Kidney (tissue), 14 donors: Measurements from ENCODE around the gene TSC2. TPM values are rescaled to one million over a fixed set of nuclear protein-coding genes. Genes with fewer than 3 reads are reported as not detected.
A peak's percentile ranks its signal among the peaks of the same experiment; 100 is the strongest.

ENCODE experiments used
- DNase-seq, 5 donors: peaks; one replicate each; pipeline ENCODE4 v3.0.0-alpha.2; 2013 to 2020
- FAIRE-seq: peaks from 2 replicates; lab custom pipeline; 2012; peaks lifted over from hg19 to GRCh38; lab: Jason Lieb, UNC
- H3K27ac ChIP-seq, 2 donors: one replicate each; pipeline ENCODE4 v1.7.0; 2013; ENCODE audit warnings: low read depth in 2 of 2, low read length in 2 of 2, inconsistent platforms in 1 of 2
- H3K27me3 ChIP-seq: one replicate; pipeline ENCODE4 v1.7.1; 2013; ENCODE audit warnings: low read length, inconsistent platforms; ENCODE audit not compliant: control insufficient read depth, insufficient read depth
- H3K36me3 ChIP-seq, 3 donors: one replicate each; pipeline versions ENCODE4 v1.7.0 to v1.7.1; 2013; ENCODE audit warnings: low read length in 3 of 3, control low read depth in 1 of 3, inconsistent platforms in 1 of 3; ENCODE audit not compliant: insufficient read depth in 3 of 3, control insufficient read depth in 2 of 3
- H3K4me1 ChIP-seq, 3 donors: one replicate each; pipeline versions ENCODE4 v1.7.0 to v1.7.1; 2013; ENCODE audit warnings: low read length in 3 of 3, inconsistent platforms in 1 of 3, low read depth in 1 of 3; ENCODE audit not compliant: control insufficient read depth in 2 of 3, insufficient read depth in 2 of 3
- H3K4me3 ChIP-seq, 3 donors: one replicate each; pipeline versions ENCODE4 v1.7.0 to v1.8.1; 2013; ENCODE audit warnings: low read length in 3 of 3, control low read depth in 1 of 3, inconsistent platforms in 1 of 3
- H3K9ac ChIP-seq, 3 donors: one replicate each; pipeline versions ENCODE4 v1.7.0 to v1.7.1; 2013; ENCODE audit warnings: low read length in 3 of 3, control low read depth in 1 of 3, inconsistent platforms in 1 of 3
- H3K9me3 ChIP-seq, 3 donors: one replicate each; pipeline versions ENCODE4 v1.7.0 to v1.7.1; 2013; ENCODE audit warnings: low read length in 3 of 3, control low read depth in 1 of 3, inconsistent platforms in 1 of 3; ENCODE audit not compliant: control insufficient read depth in 2 of 3, insufficient read depth in 1 of 3
- CTCF ChIP-seq: IDR thresholded peaks from 3 replicates; pipeline ENCODE4 v1.5.1; 2012; ENCODE audit warnings: mild to moderate bottlenecking, moderate library complexity, borderline replicate concordance; ENCODE audit not compliant: insufficient read depth; ENCODE audit errors: extremely low read depth
- intact Hi-C: fragments of 100-400 bp; cut with DNase I; formaldehyde crosslinking; loops from one replicate; pipeline ENCODE4 v1.11.1; 2022
- polyA plus RNA-seq: library from polyadenylated mRNA; stranded (reverse); fragments of 350-450 nt; fragmentation: Illumina TruSeq; extraction: RNeasy Lipid Tissue Mini Kit (QIAGEN cat#74804); gene quantifications from one replicate; pipeline ENCODE4 v1.2.3, GENCODE V29; 2014; ENCODE audit warnings: low read depth, low replicate concordance; ENCODE audit not compliant: insufficient read depth
- total RNA-seq: library from RNA; stranded (reverse); fragmentation: NEBNext Ultra II Directional; extraction: Animal tissue kit (Norgen Biotek cat#: 25700); gene quantifications from one replicate; pipeline ENCODE4 v1.2.1, GENCODE V29; 2021
- donor health status: control.
- donor health status: control.
- donor health status: control.
- donor health status: control.
- donor health status: control.
- donor health status: DM: yes; HTN: yes; CAD: no.
- donor health status: Normal renal cell carcinoma (clear cell type).

Gene TSC2
- total and polyA plus RNA-seq, 2 donors from 2014 or later = 40.0 to 151 TPM

DNA sequence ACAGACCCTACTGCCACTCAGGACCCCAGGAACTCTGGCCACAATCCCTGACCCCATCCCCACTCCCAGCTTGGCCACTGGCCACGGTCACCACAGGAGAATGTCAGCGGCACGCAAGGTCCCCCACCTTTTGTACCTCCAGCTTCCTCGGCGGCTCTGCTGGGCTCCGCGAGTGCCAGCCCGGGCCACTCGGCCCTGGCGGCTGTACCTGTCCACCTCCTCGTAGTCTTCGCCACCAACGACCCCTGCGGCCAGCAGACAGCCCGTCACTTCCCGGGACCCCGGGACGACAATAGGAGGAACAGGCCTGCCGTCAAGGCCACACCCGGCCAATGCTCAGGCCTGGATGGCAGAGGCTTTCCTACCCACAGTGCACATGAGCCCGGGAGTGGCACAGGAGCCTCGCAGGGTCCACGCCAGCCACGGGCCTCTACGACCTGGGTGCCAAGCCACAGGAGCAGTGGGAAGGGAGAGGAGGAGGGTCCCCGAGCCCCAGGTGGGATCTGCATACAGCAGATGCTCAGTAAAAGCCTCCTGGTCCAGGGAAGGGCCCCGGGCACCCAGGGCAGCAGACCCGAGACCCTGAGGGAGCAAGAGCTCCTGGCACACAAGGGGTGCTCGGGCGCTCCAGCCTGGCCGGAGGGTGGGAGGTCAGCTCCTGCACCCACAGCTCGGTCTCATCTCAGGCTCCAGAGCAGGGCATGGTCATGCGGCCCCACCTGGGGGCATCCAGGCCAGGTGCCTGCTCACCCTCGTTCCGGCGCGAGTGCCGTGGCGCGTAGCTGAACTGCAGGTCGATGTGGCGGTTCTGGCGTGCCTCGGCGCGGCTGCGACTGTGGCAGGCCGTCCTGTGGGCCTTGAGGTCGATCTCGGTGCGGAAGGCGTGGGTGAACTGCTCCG lies 46.1 kb upstream of the TSC2 start:
- Histone ChIP-seq H3K27ac (no peak overlapping the region), H3K9me3 (no peaks in the 10 kb centered on the region), H3K27me3 (no peaks in the 10 kb centered on the region), H3K9ac (no peak overlapping the region), H3K4me1 (peaks cover 0 to 16% (median 0%) of the 10 kb centered on the region in 3 donors), H3K4me3 (no peak overlapping the region), H3K36me3 (peaks cover 0 to 33% (median 14%) of the 10 kb centered on the region in 3 donors)
- intact Hi-C loops = no loop called here
- no peak for TF ChIP-seq CTCF
- no peak for FAIRE-seq
- peak in 1 of 5 donors; percentile 81 for DNase-seq

DNA sequence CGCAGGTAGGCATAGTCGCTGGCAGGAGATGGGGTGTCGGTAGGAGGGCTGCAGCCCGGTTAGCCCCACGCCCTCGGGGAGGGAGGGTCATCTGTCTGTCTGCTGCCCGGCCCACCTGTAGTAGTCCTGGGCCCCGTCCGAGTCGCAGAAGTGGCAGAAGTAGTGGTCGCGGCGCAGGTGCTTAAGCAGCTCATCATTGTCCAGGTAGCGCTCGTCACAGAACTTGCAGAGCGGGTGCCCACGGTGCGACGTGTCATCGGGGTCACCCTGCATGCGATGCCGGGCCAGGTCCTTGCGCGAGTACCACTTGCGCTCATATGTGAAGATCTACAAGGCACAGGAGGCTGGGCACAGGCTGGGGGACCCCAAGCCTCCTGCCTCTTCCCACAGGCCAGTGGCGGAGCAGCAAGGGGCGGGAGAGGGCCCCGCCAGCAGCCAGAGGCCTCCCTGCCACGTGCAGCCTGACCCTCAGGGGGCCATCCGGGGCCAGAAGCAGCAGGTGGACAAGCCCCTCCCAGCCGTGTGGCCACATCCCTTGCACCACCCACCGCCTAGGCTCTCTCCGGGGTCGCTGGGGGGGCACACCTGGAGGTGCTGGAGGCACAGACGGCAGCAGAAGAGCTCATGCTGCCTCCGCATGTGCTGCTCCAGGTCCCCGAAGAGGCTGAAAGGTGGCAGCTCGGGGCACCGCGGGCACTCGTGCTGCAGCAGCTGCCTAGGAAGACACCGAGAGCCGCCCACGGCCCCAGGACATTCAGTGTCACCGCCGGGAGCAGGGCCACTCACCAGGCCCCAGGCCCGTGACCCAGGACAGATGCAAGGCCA lies 45.2 kb upstream of the TSC2 start:
- no peak overlapping the region for H3K4me3 ChIP-seq

DNA sequence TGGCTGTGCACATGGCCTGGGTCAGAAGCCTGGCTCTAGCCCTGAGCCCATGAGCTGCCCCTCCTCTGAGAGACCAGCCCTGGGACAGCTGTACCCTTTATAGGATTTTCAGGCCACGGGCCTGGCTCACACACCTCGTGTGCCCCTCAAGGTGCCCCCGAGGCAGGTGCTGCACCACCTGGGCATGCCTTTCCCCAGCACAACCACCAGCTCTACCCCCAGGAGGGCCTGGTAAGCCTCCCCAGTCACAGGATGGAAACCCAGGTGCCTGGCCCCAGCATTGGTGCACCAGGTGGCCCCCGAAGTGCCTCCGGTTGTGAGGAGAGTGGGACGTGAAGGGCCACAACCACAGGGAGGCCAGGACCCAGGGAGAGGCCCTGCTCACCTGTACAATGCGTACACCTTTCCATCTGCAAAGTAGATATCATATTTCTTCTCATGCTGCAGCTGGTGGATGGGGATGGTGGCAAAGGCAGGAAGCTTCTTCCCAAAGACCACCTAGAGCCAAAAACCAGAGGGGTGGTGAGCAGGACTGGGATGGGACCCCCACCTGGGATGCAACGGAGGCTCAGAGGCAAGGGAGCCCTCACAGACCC lies 44.5 kb upstream of the TSC2 start:
- Histone ChIP-seq H3K9ac (no peak overlapping the region), H3K4me3 (no peak overlapping the region), H3K4me1 (peaks cover 0 to 28% (median 0%) of the 10 kb centered on the region in 3 donors), H3K27me3 (no peaks in the 10 kb centered on the region), H3K9me3 (no peaks in the 10 kb centered on the region), H3K36me3 (peaks cover 0 to 31% (median 10%) of the 10 kb centered on the region in 3 donors), H3K27ac (no peak overlapping the region)
- intact Hi-C loops = no loop called here
- FAIRE-seq (no peak), DNase-seq (peak in 1 of 5 donors; percentile 59)
- TF ChIP-seq CTCF = no peak

More for the DNA sequence above, 45.2 kb upstream of the TSC2 start:
- no peak overlapping the region for H3K9ac ChIP-seq
- peaks cover 0 to 33% (median 14%) of the 10 kb centered on the region in 3 donors for H3K36me3 ChIP-seq
- no peak for TF ChIP-seq CTCF
- no peaks in the 10 kb centered on the region for H3K27me3 ChIP-seq
- intact Hi-C loops = no loop called here
- H3K4me1 ChIP-seq = peaks cover 0 to 21% (median 0%) of the 10 kb centered on the region in 3 donors
- no peak for FAIRE-seq
- no peaks in the 10 kb centered on the region for H3K9me3 ChIP-seq
- no peak overlapping the region for H3K27ac ChIP-seq
- DNase-seq = peak in 1 of 5 donors; percentile 75
